ES-I3 (cell line): ENCODE results near the gene BCAS3.
"Not testable (repeated sequence)": the region's sequence is repeated elsewhere in the genome, so short reads cannot be mapped to it uniquely, and the experiment has no call there.

Experiments
- H3K36me3 ChIP-seq: 2 replicates; pipeline ENCODE4 v1.6.1; 2013; ENCODE audit warnings: mild to moderate bottlenecking, low read length, control low read depth, moderate library complexity; ENCODE audit not compliant: insufficient read depth
- H3K4me1 ChIP-seq: 2 replicates; pipeline ENCODE4 v1.6.1; 2013; ENCODE audit warnings: mild to moderate bottlenecking, control low read depth, low read length; ENCODE audit not compliant: insufficient read depth
- H3K9ac ChIP-seq: 2 replicates; pipeline ENCODE4 v1.6.1; 2013; ENCODE audit warnings: low read depth, mild to moderate bottlenecking, low read length, moderate library complexity
- H3K9me3 ChIP-seq: 2 replicates; pipeline ENCODE4 v1.6.1; 2013; ENCODE audit warnings: mild to moderate bottlenecking, low read length, moderate library complexity; ENCODE audit not compliant: control insufficient read depth, insufficient read depth

BCAS3 gene

DNA sequence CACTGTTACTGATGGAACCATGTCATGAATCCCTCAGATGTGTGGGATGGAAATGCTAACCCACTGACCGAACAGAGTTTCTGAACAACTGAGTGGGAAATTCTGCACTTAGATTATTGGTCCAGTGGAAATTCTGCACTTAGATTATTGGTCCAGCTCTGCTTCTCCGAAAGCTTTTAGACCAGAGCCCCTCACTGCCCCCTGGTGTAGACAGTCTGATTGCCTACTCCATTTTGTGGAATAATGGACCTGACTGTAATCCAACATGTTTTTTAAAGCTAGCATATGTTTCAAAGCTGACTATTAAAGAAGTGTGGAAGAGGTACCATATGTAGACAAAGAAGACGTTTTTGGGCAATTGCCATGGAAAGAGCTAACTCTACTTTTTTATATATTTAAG lies 671.7 kb downstream of the BCAS3 start:
- Histone ChIP-seq H3K4me1 (peaks cover 6% of the 10 kb centered on the region; the same call in 1 of the 2 replicates), H3K9me3 (no peaks in the 10 kb centered on the region), H3K36me3 (no peaks in the 10 kb centered on the region), H3K9ac (no peak overlapping the region)

DNA sequence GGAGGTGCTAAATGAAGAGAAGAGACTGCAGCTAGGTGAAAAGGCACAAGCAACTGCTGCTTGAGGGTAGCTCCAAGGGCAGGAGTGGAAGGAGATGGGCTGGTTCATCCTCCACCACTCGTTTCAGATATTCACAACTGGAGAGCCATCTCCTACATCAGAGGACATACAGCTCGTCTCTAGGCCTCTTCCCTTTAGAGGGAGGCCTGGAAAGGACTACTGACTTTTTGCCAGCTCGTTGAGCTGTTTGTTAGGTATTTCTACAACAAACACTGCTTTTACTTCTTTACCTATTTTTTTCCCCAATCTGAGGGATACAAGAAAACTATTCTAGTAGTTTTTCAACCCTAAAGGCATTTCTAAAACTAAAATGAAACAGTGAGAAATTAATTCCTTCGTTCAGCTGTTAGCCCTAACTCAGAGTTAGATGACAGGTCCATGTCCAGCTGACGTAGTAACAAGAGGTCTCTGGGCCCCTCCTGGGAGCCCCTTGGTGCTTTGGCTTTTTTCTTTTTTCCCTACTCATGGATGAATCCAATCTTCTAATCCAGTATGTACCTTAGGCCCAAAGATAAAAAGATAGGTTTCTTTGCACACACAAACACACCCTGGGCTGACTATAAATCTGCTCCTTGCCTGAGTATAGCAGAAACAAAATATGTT lies 674.2 kb downstream of the BCAS3 start:
- no peaks in the 10 kb centered on the region for H3K36me3 ChIP-seq
- H3K9me3 ChIP-seq = no peaks in the 10 kb centered on the region
- no peak overlapping the region for H3K9ac ChIP-seq
- peaks cover 8% of the 10 kb centered on the region; the same call in 1 of the 2 replicates for H3K4me1 ChIP-seq

DNA sequence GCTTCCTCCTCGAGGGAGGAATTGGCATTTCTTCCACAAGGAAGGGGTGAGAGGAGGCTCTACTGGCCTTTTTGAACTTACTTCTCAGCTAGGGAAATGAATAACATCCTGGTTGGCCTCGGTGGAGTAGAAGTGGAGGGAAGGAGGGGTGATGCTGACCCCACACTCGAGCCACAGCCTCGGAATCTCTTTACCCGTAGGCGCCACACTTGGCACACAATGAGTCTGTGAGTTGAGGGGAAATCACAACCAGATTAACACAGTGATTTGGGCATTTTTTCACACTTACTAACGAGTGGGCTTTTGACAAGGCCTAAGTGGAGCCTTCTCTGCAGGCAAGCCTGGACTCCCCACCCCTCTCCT lies 674.7 kb downstream of the BCAS3 start:
- Histone ChIP-seq H3K9me3 (no peaks in the 10 kb centered on the region), H3K36me3 (no peaks in the 10 kb centered on the region), H3K9ac (no peak overlapping the region), H3K4me1 (peaks cover 8% of the 10 kb centered on the region; the same call in 1 of the 2 replicates)

DNA sequence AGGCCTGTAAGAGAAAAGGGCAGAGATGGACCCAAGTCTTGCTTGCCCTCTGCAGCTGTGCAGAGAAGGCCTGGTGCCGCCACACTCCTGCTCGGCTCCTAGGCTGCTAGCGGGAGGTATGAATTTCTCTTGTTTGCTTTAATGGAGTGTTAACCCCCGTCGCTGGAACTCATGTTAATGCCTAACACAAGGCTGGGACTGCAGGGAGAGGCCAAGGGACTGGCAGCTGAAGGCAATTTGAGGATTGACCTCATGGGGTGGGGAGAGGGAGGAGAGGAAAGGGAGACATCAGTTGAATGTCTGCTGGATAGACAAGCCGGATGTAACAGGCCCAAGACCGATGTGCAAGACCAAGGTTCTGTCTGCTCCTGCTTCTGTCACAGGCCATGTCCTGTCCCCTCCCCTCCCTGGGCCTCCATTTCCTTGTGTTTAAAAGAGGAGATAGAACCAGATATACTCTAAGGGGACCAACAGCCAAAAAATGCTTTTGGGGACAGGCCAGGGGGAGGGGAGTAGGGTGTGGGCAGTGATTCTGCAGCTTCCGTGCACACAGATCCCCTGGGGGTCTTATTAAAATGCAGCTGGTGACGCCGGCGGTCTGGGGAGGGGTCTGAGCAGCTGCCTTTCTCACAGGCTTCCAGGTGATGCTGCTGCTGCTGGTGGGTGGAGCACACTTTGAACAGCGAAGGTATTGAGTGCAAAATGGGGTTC lies 675.3 kb downstream of the BCAS3 start:
- Histone ChIP-seq H3K9me3 (no peaks in the 10 kb centered on the region), H3K4me1 (peaks cover 8% of the 10 kb centered on the region; the same call in 1 of the 2 replicates), H3K9ac (no peak overlapping the region), H3K36me3 (no peaks in the 10 kb centered on the region)

DNA sequence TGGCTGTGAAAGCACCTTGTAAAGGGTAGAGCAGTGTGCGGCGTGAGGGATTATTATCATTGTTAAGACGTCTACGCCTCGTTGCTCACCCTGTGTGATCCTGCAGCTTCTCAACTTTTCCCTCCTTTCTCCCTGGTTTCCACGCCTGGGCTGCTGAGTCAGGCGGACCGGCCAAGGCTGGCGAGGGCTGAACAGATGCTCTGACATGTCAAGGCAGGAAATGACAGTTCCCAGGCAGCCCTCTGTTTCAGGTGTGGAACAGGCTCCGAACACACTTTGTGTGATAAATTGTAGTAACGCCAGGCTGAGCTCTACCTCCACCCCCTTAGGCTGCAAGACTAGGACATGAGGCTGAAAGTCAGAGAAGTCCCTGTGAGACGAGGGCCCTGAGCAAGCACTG lies 676.0 kb downstream of the BCAS3 start:
- Histone ChIP-seq H3K36me3 (no peaks in the 10 kb centered on the region), H3K9me3 (no peaks in the 10 kb centered on the region), H3K9ac (no peak overlapping the region), H3K4me1 (peaks cover 8% of the 10 kb centered on the region; the same call in 1 of the 2 replicates)

DNA sequence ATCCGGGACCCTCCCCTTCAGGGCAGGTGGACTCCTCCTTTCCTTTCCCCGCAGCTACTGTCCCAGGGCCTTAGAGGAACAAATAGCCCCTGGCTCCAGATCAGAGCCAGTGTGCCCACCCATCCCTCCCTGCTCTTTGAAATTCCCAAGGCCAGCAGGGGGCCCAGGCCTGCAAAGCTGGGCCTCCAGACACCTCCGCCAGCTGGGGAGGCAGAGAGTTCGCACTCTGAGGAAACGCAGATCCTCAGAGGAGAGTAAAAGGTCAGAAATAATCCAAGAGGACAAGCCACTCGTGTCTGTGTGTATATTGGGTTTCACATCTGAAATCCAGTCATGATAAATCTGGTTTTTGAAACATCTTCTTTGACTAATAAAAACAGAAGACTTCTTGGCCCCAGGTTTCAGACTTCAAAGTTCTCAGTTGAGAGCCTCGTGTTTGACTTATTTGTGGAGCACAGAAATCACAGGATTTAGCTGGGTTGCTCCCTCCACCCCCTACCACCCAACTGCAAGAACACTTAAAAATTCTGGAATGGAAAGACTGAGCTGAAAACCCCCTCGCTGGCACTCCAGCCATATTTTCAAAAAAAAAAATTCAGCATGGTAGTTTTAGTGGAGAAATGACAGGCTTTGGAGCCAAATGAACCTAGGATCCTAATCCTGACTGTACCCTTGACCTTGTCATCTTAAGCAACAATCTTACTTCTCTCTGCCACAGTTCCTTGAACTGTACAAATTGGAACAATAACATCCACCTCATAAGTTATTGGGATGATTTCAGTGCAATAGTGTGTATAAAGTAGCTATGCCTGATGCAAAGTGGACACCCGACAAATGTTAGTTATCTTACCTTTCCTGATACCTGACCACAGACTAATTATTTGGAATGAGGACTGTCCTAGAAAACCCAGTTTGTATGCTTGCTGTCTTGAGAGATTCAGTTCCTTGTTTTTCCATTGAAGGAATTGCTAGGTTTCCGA lies 677.5 kb downstream of the BCAS3 start:
- Histone ChIP-seq H3K36me3 (no peaks in the 10 kb centered on the region), H3K4me1 (peaks cover 8% of the 10 kb centered on the region; the same call in 1 of the 2 replicates), H3K9me3 (no peaks in the 10 kb centered on the region), H3K9ac (no peak overlapping the region)

DNA sequence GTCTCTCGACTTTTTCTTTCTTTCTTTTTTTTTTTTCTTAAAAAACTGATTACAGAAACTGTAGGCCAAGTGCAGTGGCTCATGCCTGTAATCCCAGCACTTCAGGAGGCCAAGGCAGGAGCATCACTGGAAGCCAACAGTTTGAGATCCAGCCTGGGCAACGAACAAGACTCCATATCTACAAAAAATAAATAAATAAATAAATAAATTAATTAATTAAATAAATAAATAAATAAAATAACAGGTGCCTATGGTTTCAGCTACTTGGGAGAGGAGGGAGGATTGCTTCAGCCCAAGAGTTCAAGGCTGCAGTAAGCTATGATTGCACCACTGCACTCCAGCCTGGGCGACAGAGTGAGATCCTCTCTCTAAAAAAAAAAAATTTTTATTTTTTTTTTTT lies 679.4 kb downstream of the BCAS3 start:
- H3K9ac ChIP-seq, H3K9me3 ChIP-seq, H3K4me1 ChIP-seq, H3K36me3 ChIP-seq: not testable (repeated sequence)

DNA sequence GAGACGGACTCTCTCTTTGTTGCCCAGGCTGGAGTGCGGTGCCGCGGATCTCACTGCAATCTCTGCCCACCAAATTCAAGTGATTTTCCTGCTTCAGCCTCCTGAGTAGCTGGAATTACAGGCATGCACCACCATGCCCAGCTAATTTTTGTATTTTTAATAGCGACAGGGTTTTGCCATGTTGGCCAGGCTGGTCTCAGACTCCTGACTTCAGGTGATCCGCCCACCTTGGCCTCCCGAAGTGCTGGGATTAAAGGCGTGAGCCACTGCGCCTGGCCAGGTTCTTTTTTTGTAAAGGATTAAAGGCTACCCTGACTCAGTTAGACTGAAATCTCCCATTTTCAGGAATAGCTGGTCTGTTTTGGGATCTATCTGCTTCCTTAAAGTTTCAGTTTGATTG lies 681.9 kb downstream of the BCAS3 start:
- H3K36me3 ChIP-seq, H3K9me3 ChIP-seq, H3K9ac ChIP-seq, H3K4me1 ChIP-seq: not testable (repeated sequence)

DNA sequence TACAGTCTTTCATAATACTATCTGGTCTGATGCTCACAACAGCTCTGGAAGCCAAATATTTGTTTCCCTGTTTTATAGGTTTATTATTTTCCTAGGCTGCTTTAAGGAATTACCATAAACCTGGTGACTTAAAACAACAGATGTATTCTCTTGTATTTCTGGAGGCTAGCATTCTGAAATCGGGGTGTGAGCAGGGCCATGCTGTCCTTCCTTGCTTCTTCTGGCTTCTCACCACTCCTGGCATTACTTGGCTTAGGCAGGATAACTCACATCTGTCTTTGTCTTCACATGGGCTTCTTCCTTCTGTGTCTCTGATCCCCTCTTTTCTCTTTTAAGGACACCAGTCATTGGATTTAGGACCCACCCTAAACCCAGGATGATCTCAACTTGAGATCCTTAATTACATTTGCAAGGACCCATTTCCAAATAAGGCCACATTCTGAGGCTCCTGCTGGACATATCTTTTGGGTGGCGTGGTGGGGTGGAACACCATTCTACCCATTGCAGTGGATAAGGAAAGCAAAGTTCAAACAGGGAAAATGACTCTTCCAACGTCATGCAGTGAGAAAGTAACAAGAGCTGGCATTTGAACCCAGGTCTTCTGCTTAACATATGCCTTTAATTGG lies 682.8 kb downstream of the BCAS3 start:
- no peaks in the 10 kb centered on the region for H3K9me3 ChIP-seq
- no peak overlapping the region for H3K9ac ChIP-seq
- H3K36me3 ChIP-seq = no peaks in the 10 kb centered on the region
- H3K4me1 ChIP-seq = no peaks in the 10 kb centered on the region

DNA sequence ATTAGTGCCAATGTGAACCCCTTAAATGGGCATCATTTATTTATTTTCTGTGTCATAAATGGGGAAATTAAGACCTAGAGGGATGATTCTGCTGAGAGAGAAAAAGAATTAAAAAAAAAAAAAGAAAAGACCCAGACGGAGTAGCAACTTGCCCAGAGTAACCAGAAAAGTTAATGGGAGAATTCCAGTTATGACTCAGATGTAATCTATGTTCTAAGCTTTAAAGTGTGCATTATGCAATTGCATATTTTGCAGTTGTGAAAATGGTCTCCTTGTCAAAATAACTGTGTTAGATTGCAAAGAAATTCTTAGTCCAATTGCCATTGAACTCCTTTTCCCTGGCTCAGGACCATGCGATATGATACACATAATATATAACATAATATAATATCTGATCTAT lies 683.4 kb downstream of the BCAS3 start:
- Histone ChIP-seq H3K9ac (no peak overlapping the region), H3K4me1 (no peaks in the 10 kb centered on the region), H3K9me3 (no peaks in the 10 kb centered on the region), H3K36me3 (no peaks in the 10 kb centered on the region)

DNA sequence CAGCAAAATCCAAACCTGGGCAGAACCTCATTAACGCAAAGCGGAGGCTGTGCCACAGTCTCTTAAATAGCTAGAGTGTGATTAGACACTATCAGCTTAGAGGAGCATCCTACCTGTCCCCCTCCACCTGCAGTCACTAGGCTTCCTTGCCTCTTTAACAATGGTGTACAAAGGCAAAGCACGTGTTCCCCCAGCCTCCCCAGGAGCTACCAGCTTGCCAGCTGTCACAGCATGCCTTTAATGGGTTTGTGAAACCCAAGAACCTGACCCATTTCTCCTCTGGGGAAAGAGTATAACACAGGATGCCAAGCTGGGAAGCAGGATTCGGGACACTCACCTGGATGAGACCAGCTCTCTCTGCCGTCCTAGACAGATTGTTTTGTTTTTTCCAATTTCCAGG lies 684.7 kb downstream of the BCAS3 start:
- Histone ChIP-seq H3K36me3 (no peaks in the 10 kb centered on the region), H3K9ac (no peak overlapping the region), H3K4me1 (no peaks in the 10 kb centered on the region), H3K9me3 (no peaks in the 10 kb centered on the region)

DNA sequence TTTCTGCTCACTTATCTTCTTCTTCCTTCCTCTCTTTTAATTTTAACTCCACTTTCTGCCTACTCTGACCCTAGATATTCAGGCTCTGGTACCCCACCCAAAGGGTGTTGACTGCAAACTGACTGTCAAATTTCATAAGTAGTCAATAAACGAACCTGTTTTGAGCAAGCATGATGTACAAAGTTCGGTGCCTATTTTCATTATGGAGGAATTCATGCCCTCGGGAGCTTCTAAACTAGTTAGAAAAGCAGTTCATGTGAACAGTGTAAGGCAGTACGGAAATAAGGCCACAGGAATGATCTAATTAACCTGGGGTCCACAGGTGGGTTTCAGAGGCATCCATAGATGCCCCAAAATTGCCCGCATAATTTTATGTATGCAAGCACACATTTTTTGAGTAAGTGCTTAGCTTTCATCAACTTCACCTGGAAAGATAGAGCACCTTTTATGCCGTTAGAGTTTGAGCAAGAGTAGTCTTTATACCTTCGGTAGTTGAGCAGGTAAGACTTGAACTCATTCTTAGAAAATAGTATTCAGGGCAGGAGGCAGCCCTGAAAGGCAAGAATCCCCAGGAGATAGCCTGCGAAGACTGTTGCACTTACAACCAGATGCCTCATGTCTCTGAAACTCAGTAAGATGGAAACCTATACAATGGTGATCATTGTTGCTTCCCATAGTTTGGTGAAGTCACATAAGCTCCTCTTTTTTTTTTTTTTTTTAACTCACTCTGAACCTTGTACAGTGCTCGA lies 685.4 kb downstream of the BCAS3 start:
- no peaks in the 10 kb centered on the region for H3K9me3 ChIP-seq
- H3K4me1 ChIP-seq = no peaks in the 10 kb centered on the region
- H3K36me3 ChIP-seq = no peaks in the 10 kb centered on the region
- H3K9ac ChIP-seq = no peak overlapping the region

DNA sequence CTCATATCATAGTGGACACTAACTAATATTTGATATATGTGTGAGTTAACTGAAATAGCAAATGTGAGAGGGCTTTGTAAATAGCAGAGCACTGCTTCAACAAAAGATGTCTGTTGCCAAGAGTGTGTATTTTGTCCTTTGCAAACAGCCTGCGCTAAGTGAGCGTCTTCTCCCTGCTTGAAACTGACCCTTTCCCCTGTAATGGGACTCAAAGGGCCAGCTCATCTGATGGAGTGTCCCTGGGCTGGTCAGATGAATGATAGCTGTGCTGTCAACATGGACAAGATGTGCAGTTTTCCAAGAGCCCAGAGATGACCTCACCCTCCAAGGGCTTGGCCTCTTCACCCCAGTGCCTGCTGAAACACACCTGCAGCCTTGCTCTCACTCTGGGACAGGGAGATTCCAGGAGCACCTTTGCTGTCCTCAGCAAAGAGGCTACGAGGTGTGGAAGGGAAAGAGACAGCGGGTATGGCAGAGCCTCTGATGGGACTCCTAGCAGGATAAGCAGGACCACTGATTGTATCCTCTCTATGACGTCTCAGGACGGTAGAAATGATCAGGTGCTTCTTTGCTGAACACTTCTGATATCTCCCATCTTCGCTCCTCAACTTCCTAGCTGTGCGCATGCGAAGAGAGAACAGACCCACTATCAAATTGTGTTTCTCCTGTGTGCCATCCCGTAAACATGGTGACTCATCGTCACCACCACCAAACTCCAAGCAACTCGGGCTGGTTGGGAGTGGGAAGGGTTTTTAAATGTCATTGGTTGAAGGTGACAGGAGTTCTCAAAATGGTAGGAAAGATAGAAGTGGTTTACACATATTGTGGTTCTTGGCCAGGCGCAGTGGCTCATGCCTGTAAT lies 686.2 kb downstream of the BCAS3 start:
- Histone ChIP-seq H3K9me3 (no peaks in the 10 kb centered on the region), H3K36me3 (no peaks in the 10 kb centered on the region), H3K4me1 (no peaks in the 10 kb centered on the region), H3K9ac (no peak overlapping the region)
